NOMO-1 (cell line): ENCODE data around the gene GAGE12J.
A peak's percentile ranks its signal among the peaks of the same experiment; 100 is the strongest.
"Not testable (repeated sequence)": the region's sequence is repeated elsewhere in the genome, so short reads cannot be mapped to it uniquely, and the experiment has no call there.

Experiments
- DNase-seq, 2 experiments: peaks; one replicate each; lab custom pipeline; 2025; ENCODE audit not compliant: unreplicated experiment in 2 of 2; lab: John Stamatoyannopoulos, UW

Gene GAGE12J

DNA sequence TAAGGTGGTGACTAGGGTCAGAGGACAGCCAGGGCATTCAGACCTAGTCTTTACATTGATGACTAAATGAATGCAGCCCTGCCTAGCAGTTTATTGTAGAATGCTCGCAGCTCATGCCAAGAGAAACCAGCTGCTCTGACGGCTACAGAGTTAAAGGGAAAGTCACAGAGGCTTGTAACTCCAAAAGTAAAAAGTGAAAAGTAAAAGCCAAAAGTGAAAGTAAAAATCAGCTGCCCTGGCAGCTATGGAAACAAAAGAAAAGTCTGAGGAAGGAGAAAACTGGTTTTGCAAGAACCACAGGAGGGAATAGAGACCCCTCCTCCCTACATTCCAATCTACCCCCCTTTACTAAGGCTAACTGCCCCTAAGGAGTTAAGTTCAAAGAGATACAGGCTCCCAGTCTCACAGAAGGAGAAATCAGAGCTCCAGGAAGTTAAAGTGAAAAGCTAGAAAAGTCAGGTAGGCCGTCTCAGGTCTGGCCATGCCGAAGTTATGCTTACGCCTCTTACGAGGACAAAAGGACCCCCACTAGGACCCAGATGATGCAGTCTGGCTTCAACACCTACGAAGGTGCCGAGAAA lies 12.3 kb upstream of the GAGE12J start:
- peak in 1 of 2 experiments; percentile 45 for DNase-seq

DNA sequence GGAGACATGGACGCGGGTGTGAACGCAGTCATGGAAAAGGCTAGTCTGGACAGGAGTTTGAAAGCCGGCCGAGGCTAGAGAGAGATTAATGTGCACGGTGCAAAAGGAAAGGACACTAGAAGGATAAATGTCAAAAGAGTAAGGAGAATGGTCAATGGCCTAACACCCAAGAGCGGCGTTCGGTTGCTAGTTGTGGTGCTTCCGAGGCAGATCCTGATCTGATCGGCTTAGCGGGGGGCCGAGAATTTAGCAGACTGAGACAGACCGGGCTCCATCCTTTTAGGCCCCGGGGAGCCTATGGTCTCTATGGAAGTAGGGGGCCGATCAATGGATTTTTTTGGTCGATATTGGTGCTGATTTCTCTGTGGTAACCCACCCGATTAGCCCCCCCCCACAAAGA lies 11.5 kb upstream of the GAGE12J start:
- DNase-seq, result no peak

DNA sequence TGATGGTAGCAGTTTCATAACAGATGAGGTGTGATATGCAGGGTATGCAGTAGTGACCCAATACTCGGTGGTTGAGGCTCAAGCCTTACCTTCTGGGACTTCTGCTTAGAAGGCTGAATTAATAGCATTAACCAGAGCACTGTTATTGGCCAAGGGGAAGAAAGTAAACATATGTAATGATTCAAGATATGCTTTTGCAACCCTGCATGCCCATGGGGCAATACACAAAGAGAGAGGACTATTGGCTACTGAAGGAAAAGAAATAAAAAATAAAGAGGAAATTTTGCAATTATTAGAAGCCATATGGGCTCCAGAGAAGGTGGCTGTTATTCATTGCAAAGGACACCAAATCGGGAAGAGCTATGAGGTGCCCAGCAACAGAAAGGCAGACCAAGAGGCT lies 9.7 kb upstream of the GAGE12J start:
- peak; percentile 23 to 37 for DNase-seq

DNA sequence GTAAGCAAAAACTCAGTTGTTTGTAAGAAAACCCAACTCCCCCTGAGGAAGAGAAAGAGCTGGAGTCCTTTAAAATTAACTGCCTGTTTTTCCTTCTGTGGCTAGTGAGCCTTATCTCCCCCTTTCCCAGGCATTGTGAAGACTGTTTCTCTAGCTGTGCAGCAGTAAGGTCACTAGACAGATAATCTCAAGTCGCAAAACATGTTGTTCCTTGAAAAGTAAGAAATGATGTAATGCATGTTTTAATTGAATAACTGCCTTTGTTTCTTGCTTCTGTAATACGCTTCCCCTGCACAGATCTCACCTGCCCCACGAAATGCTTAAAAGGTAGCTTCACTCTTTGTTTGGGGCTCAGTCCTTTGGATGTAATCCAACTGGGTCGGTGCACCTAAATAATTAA lies 5.8 kb upstream of the GAGE12J start:
- no peak for DNase-seq

DNA sequence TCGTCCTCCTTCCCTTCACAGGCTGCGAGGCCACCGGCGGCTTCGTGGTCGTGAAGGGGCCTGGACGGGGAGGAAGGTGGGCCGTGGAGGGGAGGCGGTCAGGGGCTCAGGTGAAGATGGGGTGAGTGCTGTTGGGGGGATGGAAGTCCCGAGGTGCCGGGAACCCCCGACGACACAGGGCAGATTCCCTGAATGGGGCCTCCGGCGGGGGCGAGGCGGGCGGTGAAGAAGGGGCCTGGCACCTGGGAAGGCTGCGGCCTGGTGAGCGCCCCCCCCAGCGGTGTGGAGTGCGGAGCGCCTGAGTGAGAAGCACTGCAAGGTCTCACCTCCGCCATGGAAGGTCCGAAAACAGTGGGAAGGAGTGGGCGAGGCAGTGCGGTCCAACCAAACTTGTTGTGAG lies 429 bp downstream of the GAGE12J start:
- DNase-seq, result not testable (repeated sequence)

DNA sequence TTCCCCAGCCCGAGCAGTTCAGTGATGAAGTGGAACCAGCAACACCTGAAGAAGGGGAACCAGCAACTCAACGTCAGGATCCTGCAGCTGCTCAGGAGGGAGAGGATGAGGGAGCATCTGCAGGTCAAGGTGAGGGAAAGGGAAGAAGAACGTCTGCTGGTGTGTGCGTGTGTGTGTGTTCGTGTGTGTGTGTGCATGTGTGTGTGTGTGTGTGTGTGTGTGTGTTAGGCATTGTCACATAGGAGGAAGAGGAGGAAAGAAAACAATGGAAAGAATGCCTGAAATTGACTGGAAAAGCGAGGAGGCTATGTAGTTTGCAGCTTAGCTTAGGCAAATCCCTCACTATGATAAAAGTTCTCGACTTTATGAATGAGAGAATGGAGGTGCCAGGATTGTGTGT lies 1.9 kb downstream of the GAGE12J start:
- DNase-seq, result not testable (repeated sequence)

DNA sequence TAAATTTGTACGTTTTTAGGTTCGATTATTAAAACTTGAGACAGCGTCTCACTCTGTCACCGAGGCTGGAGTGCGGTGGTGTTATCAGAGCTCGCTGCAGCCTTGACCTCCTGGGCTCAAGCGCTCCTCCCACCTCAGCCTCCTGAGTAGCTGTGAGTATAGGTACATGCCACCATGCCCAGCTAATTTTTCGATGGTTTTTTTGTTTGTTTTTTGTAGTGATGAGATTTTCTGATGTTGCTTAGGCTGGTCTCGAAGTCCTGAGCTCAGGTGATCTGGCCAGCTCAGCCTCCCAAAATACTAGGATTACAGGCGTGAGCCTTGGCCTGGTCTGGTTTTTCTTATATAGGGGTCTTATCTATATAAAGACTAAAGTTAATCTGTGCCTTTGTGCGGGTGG lies 8.6 kb downstream of the GAGE12J start:
- DNase-seq, result not testable (repeated sequence)

DNA sequence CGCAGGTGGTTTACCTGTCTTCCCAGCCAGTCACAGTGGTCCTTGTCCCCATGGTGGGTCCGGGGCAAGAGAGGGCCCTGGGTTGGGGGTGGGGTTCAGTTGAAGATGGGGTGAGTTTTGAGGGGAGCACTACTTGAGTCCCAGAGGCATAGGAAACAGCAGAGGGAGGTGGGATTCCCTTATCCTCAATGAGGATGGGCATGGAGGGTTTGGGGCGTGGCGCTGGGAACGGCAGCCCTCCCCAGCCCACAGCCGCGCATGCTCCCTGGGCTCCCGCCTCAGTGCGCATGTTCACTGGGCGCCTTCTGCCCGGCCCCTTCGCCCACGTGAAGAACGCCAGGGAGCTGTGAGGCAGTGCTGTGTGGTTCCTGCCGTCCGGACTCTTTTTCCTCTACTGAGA lies 9.4 kb downstream of the GAGE12J start, which contains the start of gene GAGE13:
GAGE13 (plus strand) TSS at position 301 of the 400 bp plus-strand sequence. CDS start 1,156 bp downstream, outside the sequence.
- DNase-seq, result not testable (repeated sequence)

DNA sequence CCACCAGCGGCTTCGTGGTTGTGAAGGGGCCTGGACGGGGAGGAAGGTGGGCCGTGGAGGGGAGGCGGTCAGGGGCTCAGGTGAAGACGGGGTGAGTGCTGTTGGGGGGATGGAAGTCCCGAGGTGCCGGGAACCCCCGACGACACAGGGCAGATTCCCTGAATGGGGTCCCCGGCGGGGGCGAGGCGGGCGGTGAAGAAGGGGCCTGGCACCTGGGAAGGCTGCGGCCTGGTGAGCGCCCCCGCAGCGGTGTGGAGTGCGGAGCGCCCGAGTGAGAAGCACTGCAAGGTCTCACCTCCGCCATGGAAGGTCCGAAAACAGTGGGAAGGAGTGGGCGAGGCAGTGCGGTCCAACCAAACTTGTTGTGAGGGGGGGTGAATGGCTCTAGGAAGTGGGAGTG lies 10.0 kb downstream of the GAGE12J start:
- not testable (repeated sequence) for DNase-seq

DNA sequence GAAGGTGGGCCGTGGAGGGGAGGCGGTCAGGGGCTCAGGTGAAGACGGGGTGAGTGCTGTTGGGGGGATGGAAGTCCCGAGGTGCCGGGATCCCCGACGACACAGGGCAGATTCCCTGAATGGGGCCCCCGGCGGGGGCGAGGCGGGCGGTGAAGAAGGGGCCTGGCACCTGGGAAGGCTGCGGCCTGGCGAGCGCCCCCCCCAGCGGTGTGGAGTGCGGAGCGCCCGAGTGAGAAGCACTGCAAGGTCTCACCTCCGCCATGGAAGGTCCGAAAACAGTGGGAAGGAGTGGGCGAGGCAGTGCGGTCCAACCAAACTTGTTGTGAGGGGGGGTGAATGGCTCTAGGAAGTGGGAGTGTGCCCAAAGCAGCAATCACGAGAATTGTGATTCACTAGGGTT lies 19.6 kb downstream of the GAGE12J start:
- DNase-seq, result not testable (repeated sequence)

DNA sequence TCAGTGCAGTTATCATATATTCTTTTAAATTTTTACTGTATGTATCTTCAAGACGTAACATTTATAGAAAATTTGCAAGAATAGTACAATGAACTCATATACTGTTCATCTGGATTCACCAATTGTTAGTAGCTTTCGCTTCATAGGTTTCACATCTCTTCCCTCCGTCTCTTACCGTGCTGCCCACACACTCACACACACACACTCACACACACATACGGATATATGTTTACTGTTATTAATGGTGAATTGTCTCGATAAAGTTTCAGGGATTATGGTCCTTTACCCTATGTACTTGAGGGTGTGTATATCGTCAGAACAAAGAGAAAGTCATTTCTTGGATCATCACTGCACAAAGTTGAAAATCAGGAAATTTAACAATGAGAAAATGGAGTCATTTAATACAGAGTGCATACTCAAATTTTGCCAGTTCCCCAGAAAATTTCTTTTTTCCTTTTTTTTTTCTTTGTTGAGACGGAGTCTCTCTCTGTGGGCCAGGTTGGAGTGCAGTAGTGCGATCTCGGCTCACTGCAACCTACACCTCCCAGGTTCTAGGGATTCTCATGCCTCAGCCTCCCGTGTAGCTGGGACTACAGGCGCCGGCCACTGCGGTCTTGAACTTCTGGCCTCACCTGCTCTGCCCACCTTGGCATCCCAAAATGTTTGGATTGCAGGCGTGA lies 22.8 kb downstream of the GAGE12J start:
- DNase-seq, result not testable (repeated sequence)

DNA sequence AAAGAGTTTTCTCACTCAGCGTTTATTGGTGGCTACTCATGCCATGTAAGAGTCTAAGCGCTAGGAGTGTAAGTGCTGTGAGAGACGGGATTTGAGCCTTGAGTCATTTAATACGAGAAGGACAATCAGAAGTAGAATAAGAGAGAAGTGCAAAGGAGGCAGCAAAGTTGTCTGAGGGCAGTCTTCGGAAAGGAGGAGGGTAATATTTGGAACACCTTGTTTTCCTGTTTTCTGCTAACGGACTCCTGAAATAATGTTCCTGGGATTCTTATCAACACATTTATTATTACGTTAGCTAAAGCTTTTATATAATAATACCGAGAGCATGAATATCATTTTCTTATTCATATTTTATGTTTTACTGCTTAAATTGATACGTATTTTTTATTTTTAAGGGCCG lies 23.6 kb downstream of the GAGE12J start:
- DNase-seq, result not testable (repeated sequence)

DNA sequence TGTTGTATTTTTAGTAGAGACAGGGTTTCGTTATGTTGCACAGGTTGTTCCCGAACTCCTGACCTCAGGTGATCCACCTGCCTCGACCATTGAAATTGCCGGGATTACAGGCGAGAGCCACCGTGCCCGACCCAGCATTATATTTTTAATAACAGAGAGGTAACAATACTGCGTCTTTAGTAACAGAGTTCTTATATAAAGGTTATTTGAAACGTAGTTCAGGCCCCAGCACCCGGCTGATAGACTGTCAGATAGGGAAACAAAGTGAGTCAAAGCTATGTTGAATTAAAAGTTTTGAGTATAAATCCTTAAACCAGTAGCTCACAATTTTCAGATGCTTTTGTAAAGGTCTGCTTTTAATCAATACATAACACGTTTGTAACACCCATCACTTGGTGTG lies 24.3 kb downstream of the GAGE12J start:
- DNase-seq, result not testable (repeated sequence)
